Esophagus muscularis mucosa (tissue), 4 donors: Measurements from ENCODE around the gene ETV2.

Experiments used
- EP300 ChIP-seq: sonication (generic); formaldehyde crosslinking; IDR thresholded peaks from one replicate; pipeline ENCODE4 v1.6.1; 2017; ENCODE audit warnings: antibody characterized with exemption
- POLR2A ChIP-seq: fragments of 450-650 bp; IDR thresholded peaks from one replicate; pipeline ENCODE4 v1.6.1; 2017; ENCODE audit warnings: antibody characterized with exemption, moderate library complexity, mild to moderate bottlenecking, low read depth
- POLR2AphosphoS5 ChIP-seq, 2 donors: sonication (generic); formaldehyde crosslinking; IDR thresholded peaks; one replicate each; pipeline ENCODE4 v1.6.1; 2017; ENCODE audit warnings: antibody characterized with exemption in 2 of 2
- TF ChIP-seq, protein P1 (sequence below), 3 experiments: fragments of 200-600 bp in 2 of 3; fragments of 450-650 bp in 1 of 3; sonication (generic) in 2 of 3; IDR thresholded peaks; one replicate each; pipeline ENCODE4 v1.5.1; 2017 to 2019; ENCODE audit warnings: antibody characterized with exemption in 3 of 3, mild to moderate bottlenecking in 2 of 3, moderate library complexity in 1 of 3

- TF ChIP-seq, protein P1, sequence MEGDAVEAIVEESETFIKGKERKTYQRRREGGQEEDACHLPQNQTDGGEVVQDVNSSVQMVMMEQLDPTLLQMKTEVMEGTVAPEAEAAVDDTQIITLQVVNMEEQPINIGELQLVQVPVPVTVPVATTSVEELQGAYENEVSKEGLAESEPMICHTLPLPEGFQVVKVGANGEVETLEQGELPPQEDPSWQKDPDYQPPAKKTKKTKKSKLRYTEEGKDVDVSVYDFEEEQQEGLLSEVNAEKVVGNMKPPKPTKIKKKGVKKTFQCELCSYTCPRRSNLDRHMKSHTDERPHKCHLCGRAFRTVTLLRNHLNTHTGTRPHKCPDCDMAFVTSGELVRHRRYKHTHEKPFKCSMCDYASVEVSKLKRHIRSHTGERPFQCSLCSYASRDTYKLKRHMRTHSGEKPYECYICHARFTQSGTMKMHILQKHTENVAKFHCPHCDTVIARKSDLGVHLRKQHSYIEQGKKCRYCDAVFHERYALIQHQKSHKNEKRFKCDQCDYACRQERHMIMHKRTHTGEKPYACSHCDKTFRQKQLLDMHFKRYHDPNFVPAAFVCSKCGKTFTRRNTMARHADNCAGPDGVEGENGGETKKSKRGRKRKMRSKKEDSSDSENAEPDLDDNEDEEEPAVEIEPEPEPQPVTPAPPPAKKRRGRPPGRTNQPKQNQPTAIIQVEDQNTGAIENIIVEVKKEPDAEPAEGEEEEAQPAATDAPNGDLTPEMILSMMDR (IDR thresholded peaks at IDR 0.05): no peak
- TF ChIP-seq POLR2A (no peak), POLR2AphosphoS5 (IDR thresholded peaks at IDR 0.05) (no peak), EP300 (no peak)
Measured at GRCh38 chr19:35675589-35676140, 34.1 kb downstream of the ETV2 start.
